K562 (cell line): ENCODE measurements around the gene SIAE. TPM values are rescaled to one million over a fixed set of nuclear protein-coding genes. Genes with fewer than 3 reads are reported as not detected.

Experiments
- ARID1B ChIP-seq: fragments of 450-650 bp; IDR thresholded peaks from 2 replicates; pipeline ENCODE4 v1.6.1; 2016; ENCODE audit warnings: antibody characterized with exemption, mild to moderate bottlenecking, inconsistent platforms
- ATF3 ChIP-seq, 2 experiments: fragments of 450-650 bp in 1 of 2; sonication (generic) in 1 of 2; formaldehyde crosslinking in 1 of 2; IDR thresholded peaks in 1 of 2; conservative IDR thresholded peaks in 1 of 2; 2 replicates each; pipeline versions ENCODE4 v1.6.1 to v1.8.1; 2016 to 2023; ENCODE audit warnings: mild to moderate bottlenecking in 2 of 2, moderate library complexity in 2 of 2, inconsistent platforms in 1 of 2, missing genetic modification reagents in 1 of 2
- BRD4 ChIP-seq: fragments of 200-600 bp; sonication (generic); IDR thresholded peaks from 2 replicates; pipeline ENCODE4 v1.6.1; 2017; ENCODE audit warnings: inconsistent platforms
- DLX4 ChIP-seq: fragments of 250-450 bp; sonication (Bioruptor Pico); IDR thresholded peaks from 2 replicates; pipeline ENCODE4 v1.6.1; 2021; ENCODE audit warnings: mild to moderate bottlenecking
- DNMT1 ChIP-seq: fragments of 450-650 bp; IDR thresholded peaks from 2 replicates; pipeline ENCODE4 v1.6.1; 2016; ENCODE audit warnings: antibody characterized with exemption, mild to moderate bottlenecking
- FOS ChIP-seq: IDR thresholded peaks from 3 replicates; pipeline ENCODE4 v1.6.1; 2011; ENCODE audit not compliant: insufficient read length; ENCODE audit errors: extremely low read depth
- GTF2E2 ChIP-seq: fragments of 200-800 bp; sonication (Bioruptor generic); IDR thresholded peaks from 2 replicates; pipeline ENCODE4 v1.6.1; 2016; ENCODE audit warnings: missing genetic modification characterization, missing compliant biosample characterization
- JUND ChIP-seq, 2 experiments: IDR thresholded peaks; 2 replicates in 1 of 2; 3 replicates in 1 of 2; pipeline ENCODE4 v1.6.1; 2011; ENCODE audit warnings: borderline replicate concordance in 2 of 2, low read depth in 2 of 2, low read length in 2 of 2, improper control_type of control experiment in 1 of 2, missing biosample characterization in 1 of 2, missing genetic modification characterization in 1 of 2, missing genetic modification reagents in 1 of 2
- MCM2 ChIP-seq: fragments of 450-650 bp; IDR thresholded peaks from 2 replicates; pipeline ENCODE4 v1.6.1; 2017; ENCODE audit warnings: low read depth, mild to moderate bottlenecking
- NR2C2 ChIP-seq, 2 experiments: fragments of 200-800 bp in 1 of 2; sonication (Bioruptor generic) in 1 of 2; sonication (generic) in 1 of 2; formaldehyde crosslinking in 1 of 2; IDR thresholded peaks; 2 replicates each; pipeline versions ENCODE4 v1.6.1 to v1.8.0; 2016 to 2022; ENCODE audit warnings: mild to moderate bottlenecking in 1 of 2, missing compliant biosample characterization in 1 of 2, missing genetic modification characterization in 1 of 2, missing genetic modification reagents in 1 of 2
- POLR2G ChIP-seq: fragments of 200-400 bp; formaldehyde crosslinking; IDR thresholded peaks from 2 replicates; pipeline ENCODE4 v1.6.1; 2017; ENCODE audit warnings: low read depth, mild to moderate bottlenecking, antibody characterized with exemption, low read length, moderate library complexity
- RBM39 ChIP-seq: fragments of 200-400 bp; formaldehyde crosslinking; optimal IDR thresholded peaks from 2 replicates; pipeline ENCODE3; 2018; ENCODE audit warnings: low read depth, low read length
- RHOXF2B ChIP-seq: fragments of 250-450 bp; sonication (Bioruptor Pico); conservative IDR thresholded peaks from 2 replicates; pipeline ENCODE4 v1.5.1; 2021
- SMARCE1 ChIP-seq: fragments of 450-650 bp; IDR thresholded peaks from 2 replicates; pipeline ENCODE4 v1.7.1; 2016; ENCODE audit warnings: mild to moderate bottlenecking
- SREBF2 ChIP-seq: sonication (generic); formaldehyde crosslinking; IDR thresholded peaks from 2 replicates; pipeline ENCODE4 v1.4.0; 2020; ENCODE audit warnings: mild to moderate bottlenecking, missing genetic modification reagents
- TAL1 ChIP-seq: fragments of 450-650 bp; IDR thresholded peaks from 2 replicates; pipeline ENCODE4 v1.6.1; 2016; ENCODE audit warnings: mild to moderate bottlenecking
- THAP12 ChIP-seq: fragments of 250-450 bp; sonication (Bioruptor Pico); IDR thresholded peaks from 2 replicates; pipeline ENCODE4 v1.9.0; 2021; ENCODE audit warnings: mild to moderate bottlenecking, inconsistent platforms
- ZNF140 ChIP-seq: fragments of 250-450 bp; sonication (Bioruptor Pico); IDR thresholded peaks from 2 replicates; pipeline ENCODE4 v1.8.0; 2021; ENCODE audit warnings: moderate library complexity, mild to moderate bottlenecking, inconsistent platforms
- ZNF589 ChIP-seq: fragments of 200-800 bp; sonication (Bioruptor generic); IDR thresholded peaks from 2 replicates; pipeline ENCODE4 v1.6.1; 2016; ENCODE audit warnings: low read depth, missing genetic modification characterization, missing compliant biosample characterization
- ZNF695 ChIP-seq: fragments of 450-650 bp; formaldehyde crosslinking; IDR thresholded peaks from 2 replicates; pipeline ENCODE4 v1.4.0; 2020; ENCODE audit warnings: mild to moderate bottlenecking, moderate library complexity
- ZNF75A ChIP-seq: fragments of 450-650 bp; formaldehyde crosslinking; IDR thresholded peaks from 2 replicates; pipeline ENCODE4 v1.4.0; 2020; ENCODE audit warnings: mild to moderate bottlenecking
- polyA plus RNA-seq, 8 experiments: library from polyadenylated mRNA; depleted of rRNA in 4 of 8; stranded (reverse) in 5 of 8; unstranded in 3 of 8; fragments of >200 nt; fragmentation: Nextera tagmentation in 2 of 8; fragmentation: Illumina TruSeq in 1 of 8; extraction: Ambion mirVana in 2 of 8; extraction: Trizol in 1 of 8; gene quantifications; 2 replicates each; pipeline versions ENCODE4 v1.2.1 to v1.2.3, GENCODE V29; 2011 to 2014; ENCODE audit warnings: inconsistent platforms in 1 of 8, missing spikeins in 1 of 8
- total RNA-seq, 7 experiments: library from RNA; depleted of rRNA in 6 of 7; stranded (reverse); fragments of >200 nt in 6 of 7; fragmentation: Illumina TruSeq in 2 of 7; extraction: Trizol in 2 of 7; gene quantifications; 2 replicates each; pipeline versions ENCODE4 v1.2.1 to v1.2.3, GENCODE V29; 2011 to 2021; ENCODE audit warnings: low replicate concordance in 1 of 7
- TF ChIP-seq, protein P1 (sequence below): sonication (generic); IDR thresholded peaks from 2 replicates; pipeline ENCODE4 v1.6.1; 2016
- TF ChIP-seq, protein P2 (sequence below): fragments of 250-450 bp; sonication (Bioruptor Pico); IDR thresholded peaks from 2 replicates; pipeline ENCODE4 v1.5.0; 2021

SIAE gene
- total and polyA plus RNA-seq, 9 of the 15 experiments (the other 6 are each of a cell fraction or from before 2014, with no cell fraction given) = 0.89 to 9.6 (median 3.7) TPM

- TF ChIP-seq, protein P1, sequence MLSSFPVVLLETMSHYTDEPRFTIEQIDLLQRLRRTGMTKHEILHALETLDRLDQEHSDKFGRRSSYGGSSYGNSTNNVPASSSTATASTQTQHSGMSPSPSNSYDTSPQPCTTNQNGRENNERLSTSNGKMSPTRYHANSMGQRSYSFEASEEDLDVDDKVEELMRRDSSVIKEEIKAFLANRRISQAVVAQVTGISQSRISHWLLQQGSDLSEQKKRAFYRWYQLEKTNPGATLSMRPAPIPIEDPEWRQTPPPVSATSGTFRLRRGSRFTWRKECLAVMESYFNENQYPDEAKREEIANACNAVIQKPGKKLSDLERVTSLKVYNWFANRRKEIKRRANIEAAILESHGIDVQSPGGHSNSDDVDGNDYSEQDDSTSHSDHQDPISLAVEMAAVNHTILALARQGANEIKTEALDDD = no peak
- no peak for TF ChIP-seq DLX4 (CRISPR knock-in tag)
- no peak for TF ChIP-seq MCM2
- TF ChIP-seq RBM39 = no peak
- no peak for TF ChIP-seq ZNF589
- TF ChIP-seq SREBF2 = no peak
- 0 out of 2 replicates have a peak, but pooled peaks have one; percentile 23 for TF ChIP-seq ARID1B
- TF ChIP-seq JUND (IDR thresholded peaks at IDR 0.05; ENCODE audit: borderline replicate concordance, low read depth, low read length) = peak; percentile 76
- peak; percentile 77; the same call in 1 of the 3 replicates for TF ChIP-seq JUND (tag; IDR thresholded peaks at IDR 0.05; ENCODE audit: borderline replicate concordance, low read depth, low read length)
- TF ChIP-seq POLR2G = no peak
- no peak for TF ChIP-seq GTF2E2 (tag)
- TF ChIP-seq DNMT1 = no peak
- no peak for TF ChIP-seq THAP12
- TF ChIP-seq, protein P2, sequence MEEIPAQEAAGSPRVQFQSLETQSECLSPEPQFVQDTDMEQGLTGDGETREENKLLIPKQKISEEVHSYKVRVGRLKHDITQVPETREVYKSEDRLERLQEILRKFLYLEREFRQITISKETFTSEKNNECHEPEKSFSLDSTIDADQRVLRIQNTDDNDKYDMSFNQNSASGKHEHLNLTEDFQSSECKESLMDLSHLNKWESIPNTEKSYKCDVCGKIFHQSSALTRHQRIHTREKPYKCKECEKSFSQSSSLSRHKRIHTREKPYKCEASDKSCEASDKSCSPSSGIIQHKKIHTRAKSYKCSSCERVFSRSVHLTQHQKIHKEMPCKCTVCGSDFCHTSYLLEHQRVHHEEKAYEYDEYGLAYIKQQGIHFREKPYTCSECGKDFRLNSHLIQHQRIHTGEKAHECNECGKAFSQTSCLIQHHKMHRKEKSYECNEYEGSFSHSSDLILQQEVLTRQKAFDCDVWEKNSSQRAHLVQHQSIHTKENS = no peak
- peak; percentile 50; the same call in 1 of the 2 replicates for TF ChIP-seq ATF3 (IDR thresholded peaks at IDR 0.05)
- TF ChIP-seq ATF3 (CRISPR knock-in tag; conservative IDR thresholded peaks at IDR 0.05) = no peak
- TF ChIP-seq ZNF140 (CRISPR knock-in tag) = no peak
- peak; percentile 31; the same call in 1 of the 2 replicates for TF ChIP-seq SMARCE1
- no peak for TF ChIP-seq RHOXF2B (CRISPR knock-in tag)
- no peak for TF ChIP-seq ZNF75A (CRISPR knock-in tag)
- TF ChIP-seq TAL1 = no peak
- TF ChIP-seq FOS = peak; percentile 8
- no peak for TF ChIP-seq NR2C2 (CRISPR knock-in tag; IDR thresholded peaks at IDR 0.05)
- TF ChIP-seq NR2C2 (tag; IDR thresholded peaks at IDR 0.05) = no peak
- TF ChIP-seq BRD4 = no peak
- no peak for TF ChIP-seq ZNF695 (CRISPR knock-in tag)
These were observed 47.9 kb downstream of the SIAE start (continued) for GRCh38 chr11:124625504-124626168.
